Measurements from ENCODE around the gene PLEKHA3. TPM values are rescaled to one million over a fixed set of nuclear protein-coding genes. Genes with fewer than 3 reads are reported as not detected.

Gene PLEKHA3
- polyA plus RNA-seq, 1 donor (not counting 4 experiments of a cell fraction or from before 2014, with no cell fraction given), result 15.8 TPM

GRCh38 chr2:178474560-178474959, 5.7 kb upstream of the PLEKHA3 start:
- Histone ChIP-seq H2AFZ (ENCODE audit: control insufficient read depth, low read length) (no peak overlapping the region), H3K79me2 (ENCODE audit: control insufficient read depth, insufficient read depth, low read length) (no peaks in the 10 kb centered on the region), H3K9me3 (ENCODE audit: control insufficient read depth, low read depth, low read length) (no peaks in the 10 kb centered on the region), H3K27ac (ENCODE audit: control insufficient read depth, insufficient read depth, low read length) (no peak overlapping the region), H3K4me3 (ENCODE audit: control insufficient read depth in 2 of 3, extremely low read depth in 1 of 3, insufficient read depth in 2 of 3, low read depth in 1 of 3, low read length in 3 of 3) (no peak overlapping the region), H3K9ac (ENCODE audit: control insufficient read depth, extremely low read depth, insufficient read depth, low read length) (no peak overlapping the region), H3K4me2 (ENCODE audit: control insufficient read depth, extremely low read depth, insufficient read depth, low read depth, low read length) (no peak overlapping the region), H3K27me3 (ENCODE audit: control insufficient read depth, extremely low read depth, insufficient read depth, low read length) (no peaks in the 10 kb centered on the region), H3K36me3 (ENCODE audit: control insufficient read depth in 2 of 2, extremely low read depth in 1 of 2, insufficient read depth in 2 of 2, low read length in 2 of 2) (no peaks in the 10 kb centered on the region), H3K4me1 (ENCODE audit: control insufficient read depth, extremely low read depth, insufficient read depth, low read length) (peaks cover 13% of the 10 kb centered on the region), H4K20me1 (ENCODE audit: control insufficient read depth, extremely low read depth, insufficient read depth, low read length) (no peaks in the 10 kb centered on the region), H3K9me1 (ENCODE audit: control insufficient read depth, extremely low read depth, insufficient read depth, low read length) (no peaks in the 10 kb centered on the region)
- FAIRE-seq, result no peak
- no peak for DNase-seq (ENCODE audit: low read depth, low spot score)
- dilution Hi-C loops (cut with MboI; ENCODE audit: extremely low pct_ligation_motif_present, low sequenced_read_pairs), result no loop called here
- TF ChIP-seq EZH2 (IDR thresholded peaks at IDR 0.05; ENCODE audit: low read length), result no peak
- TF ChIP-seq, protein P1, sequence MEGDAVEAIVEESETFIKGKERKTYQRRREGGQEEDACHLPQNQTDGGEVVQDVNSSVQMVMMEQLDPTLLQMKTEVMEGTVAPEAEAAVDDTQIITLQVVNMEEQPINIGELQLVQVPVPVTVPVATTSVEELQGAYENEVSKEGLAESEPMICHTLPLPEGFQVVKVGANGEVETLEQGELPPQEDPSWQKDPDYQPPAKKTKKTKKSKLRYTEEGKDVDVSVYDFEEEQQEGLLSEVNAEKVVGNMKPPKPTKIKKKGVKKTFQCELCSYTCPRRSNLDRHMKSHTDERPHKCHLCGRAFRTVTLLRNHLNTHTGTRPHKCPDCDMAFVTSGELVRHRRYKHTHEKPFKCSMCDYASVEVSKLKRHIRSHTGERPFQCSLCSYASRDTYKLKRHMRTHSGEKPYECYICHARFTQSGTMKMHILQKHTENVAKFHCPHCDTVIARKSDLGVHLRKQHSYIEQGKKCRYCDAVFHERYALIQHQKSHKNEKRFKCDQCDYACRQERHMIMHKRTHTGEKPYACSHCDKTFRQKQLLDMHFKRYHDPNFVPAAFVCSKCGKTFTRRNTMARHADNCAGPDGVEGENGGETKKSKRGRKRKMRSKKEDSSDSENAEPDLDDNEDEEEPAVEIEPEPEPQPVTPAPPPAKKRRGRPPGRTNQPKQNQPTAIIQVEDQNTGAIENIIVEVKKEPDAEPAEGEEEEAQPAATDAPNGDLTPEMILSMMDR (optimal IDR thresholded peaks at IDR 0.05 in 1 of 3, IDR thresholded peaks at IDR 0.05 in 1 of 3, conservative IDR thresholded peaks at IDR 0.05 in 1 of 3; ENCODE audit: extremely low read depth in 1 of 3, insufficient read depth in 2 of 3, low read length in 3 of 3), result no peak

DNA sequence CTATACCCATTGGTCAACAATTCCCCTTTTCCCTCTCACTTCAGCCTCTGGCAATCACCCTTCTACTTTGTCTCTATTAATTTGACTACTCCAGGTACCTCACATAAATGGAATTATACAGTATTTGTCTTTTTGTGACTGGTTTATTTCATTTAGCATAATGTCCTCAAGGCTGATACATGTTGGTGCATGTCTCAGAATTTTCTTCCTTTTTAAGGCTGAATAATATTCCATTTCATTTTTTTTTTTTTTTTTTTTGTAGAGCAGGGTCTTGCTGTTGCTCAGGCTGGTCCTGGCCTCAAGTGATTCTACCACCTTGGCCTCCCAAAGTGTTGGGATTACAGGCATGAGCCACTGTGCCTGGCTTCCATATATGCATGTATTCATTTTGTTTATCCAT, 3.8 kb upstream of the PLEKHA3 start:
- DNase-seq (ENCODE audit: low read depth, low spot score), result no peak
- Histone ChIP-seq H3K9me1 (ENCODE audit: control insufficient read depth, extremely low read depth, insufficient read depth, low read length) (no peaks in the 10 kb centered on the region), H3K4me3 (ENCODE audit: control insufficient read depth in 2 of 3, extremely low read depth in 1 of 3, insufficient read depth in 2 of 3, low read depth in 1 of 3, low read length in 3 of 3) (no peak overlapping the region), H3K27me3 (ENCODE audit: control insufficient read depth, extremely low read depth, insufficient read depth, low read length) (no peaks in the 10 kb centered on the region), H4K20me1 (ENCODE audit: control insufficient read depth, extremely low read depth, insufficient read depth, low read length) (no peaks in the 10 kb centered on the region), H3K79me2 (ENCODE audit: control insufficient read depth, insufficient read depth, low read length) (peaks cover 8% of the 10 kb centered on the region), H3K9ac (ENCODE audit: control insufficient read depth, extremely low read depth, insufficient read depth, low read length) (no peak overlapping the region), H3K4me1 (ENCODE audit: control insufficient read depth, extremely low read depth, insufficient read depth, low read length) (peaks cover 22% of the 10 kb centered on the region), H2AFZ (ENCODE audit: control insufficient read depth, low read length) (no peak overlapping the region), H3K9me3 (ENCODE audit: control insufficient read depth, low read depth, low read length) (no peaks in the 10 kb centered on the region), H3K36me3 (ENCODE audit: control insufficient read depth in 2 of 2, extremely low read depth in 1 of 2, insufficient read depth in 2 of 2, low read length in 2 of 2) (no peaks in the 10 kb centered on the region), H3K4me2 (ENCODE audit: control insufficient read depth, extremely low read depth, insufficient read depth, low read depth, low read length) (no peak overlapping the region), H3K27ac (ENCODE audit: control insufficient read depth, insufficient read depth, low read length) (no peak overlapping the region)
- dilution Hi-C loops (cut with MboI; ENCODE audit: extremely low pct_ligation_motif_present, low sequenced_read_pairs), result no loop called here
- TF ChIP-seq, protein P1 (optimal IDR thresholded peaks at IDR 0.05 in 1 of 3, IDR thresholded peaks at IDR 0.05 in 1 of 3, conservative IDR thresholded peaks at IDR 0.05 in 1 of 3; ENCODE audit: extremely low read depth in 1 of 3, insufficient read depth in 2 of 3, low read length in 3 of 3), result no peak
- TF ChIP-seq EZH2 (IDR thresholded peaks at IDR 0.05; ENCODE audit: low read length), result no peak
- no peak for FAIRE-seq

All from keratinocyte (primary cell).